GM12891 (cell line): ENCODE data around the gene CYBRD1.

Experiments used
- DNase-seq: peaks from one replicate; pipeline ENCODE4 v3.0.0; 2011; ENCODE audit warnings: low spot score; ENCODE audit not compliant: insufficient read length
- FAIRE-seq: peaks from 2 replicates; lab custom pipeline; 2011; peaks lifted over from hg19 to GRCh38; lab: Jason Lieb, UNC
- PAX5 ChIP-seq: IDR thresholded peaks from 2 replicates; pipeline ENCODE4 v1.6.1; 2011; ENCODE audit warnings: low read length, moderate library complexity, mild to moderate bottlenecking; ENCODE audit not compliant: insufficient read depth, severe bottlenecking
- POLR2A ChIP-seq: IDR thresholded peaks from 2 replicates; pipeline ENCODE4 v1.6.1; 2011; ENCODE audit warnings: low read depth, low read length, control low read depth
- POLR2AphosphoS5 ChIP-seq: IDR thresholded peaks from 2 replicates; pipeline ENCODE4 v1.6.1; 2011; ENCODE audit warnings: low read depth, low read length, control low read depth
- POU2F2 ChIP-seq: IDR thresholded peaks from 2 replicates; pipeline ENCODE4 v1.6.1; 2011; ENCODE audit warnings: low read depth, mild to moderate bottlenecking, control low read depth, low read length, moderate library complexity
- SPI1 ChIP-seq: IDR thresholded peaks from 2 replicates; pipeline ENCODE4 v1.6.1; 2011; ENCODE audit warnings: low read depth, low read length, control low read depth
- TAF1 ChIP-seq: IDR thresholded peaks from 2 replicates; pipeline ENCODE4 v1.6.1; 2011; ENCODE audit warnings: low read depth, low read length, control low read depth

Gene CYBRD1

GRCh38 chr2:171584001-171584400, 61.7 kb downstream of the CYBRD1 start:
- TF ChIP-seq SPI1 (no peak), TAF1 (no peak), POLR2A (no peak)
- FAIRE-seq (no peak), DNase-seq (no peak)

- TF ChIP-seq SPI1 (no peak), POLR2AphosphoS5 (no peak), POU2F2 (no peak), PAX5 (no peak)
- DNase-seq (no peak), FAIRE-seq (no peak)
These were observed 64.9 kb downstream of the CYBRD1 start for GRCh38 chr2:171587132-171587531.

- FAIRE-seq (no peak), DNase-seq (no peak)
- TF ChIP-seq POU2F2 = no peak
- TF ChIP-seq POLR2A = no peak
These were observed 65.3 kb downstream of the CYBRD1 start for GRCh38 chr2:171587567-171587966.

GRCh38 chr2:171590116-171590515, 67.8 kb downstream of the CYBRD1 start:
- DNase-seq (no peak), FAIRE-seq (no peak)
- TF ChIP-seq TAF1 (no peak), POU2F2 (no peak), POLR2AphosphoS5 (no peak), SPI1 (no peak), POLR2A (no peak), PAX5 (no peak)

GRCh38 chr2:171592036-171592555, 69.8 kb downstream of the CYBRD1 start:
- DNase-seq (no peak), FAIRE-seq (no peak)
- TF ChIP-seq TAF1 (no peak), POLR2A (no peak), SPI1 (no peak), POLR2AphosphoS5 (no peak)

GRCh38 chr2:171595456-171595855, 73.2 kb downstream of the CYBRD1 start:
- DNase-seq (no peak), FAIRE-seq (no peak)
- TF ChIP-seq POLR2AphosphoS5 (no peak), POU2F2 (no peak), POLR2A (no peak), PAX5 (no peak), TAF1 (no peak), SPI1 (no peak)

- FAIRE-seq (no peak), DNase-seq (no peak)
- TF ChIP-seq PAX5 (no peak), TAF1 (no peak), POU2F2 (no peak), SPI1 (no peak), POLR2AphosphoS5 (no peak), POLR2A (no peak)
These were observed 73.6 kb downstream of the CYBRD1 start for GRCh38 chr2:171595896-171596295.

GRCh38 chr2:171598713-171599319, 76.5 kb downstream of the CYBRD1 start:
- peak; percentile 91 for FAIRE-seq
- TF ChIP-seq TAF1 (no peak), POLR2A (no peak), SPI1 (no peak), PAX5 (no peak), POLR2AphosphoS5 (no peak), POU2F2 (no peak)
- peak; percentile 47 for DNase-seq

GRCh38 chr2:171600126-171600525, 77.9 kb downstream of the CYBRD1 start:
- DNase-seq (no peak), FAIRE-seq (no peak)
- TF ChIP-seq TAF1 = no peak
- no peak for TF ChIP-seq POLR2A
- no peak for TF ChIP-seq POLR2AphosphoS5
- no peak for TF ChIP-seq POU2F2
- no peak for TF ChIP-seq SPI1
- TF ChIP-seq PAX5 = no peak

- TF ChIP-seq POLR2AphosphoS5 (no peak), POU2F2 (no peak), PAX5 (no peak), POLR2A (no peak), TAF1 (no peak), SPI1 (no peak)
- no peak for FAIRE-seq
- no peak for DNase-seq
These were observed 80.1 kb downstream of the CYBRD1 start for GRCh38 chr2:171602352-171602751.
